ENCODE measurements around the gene CPA5.

DNA sequence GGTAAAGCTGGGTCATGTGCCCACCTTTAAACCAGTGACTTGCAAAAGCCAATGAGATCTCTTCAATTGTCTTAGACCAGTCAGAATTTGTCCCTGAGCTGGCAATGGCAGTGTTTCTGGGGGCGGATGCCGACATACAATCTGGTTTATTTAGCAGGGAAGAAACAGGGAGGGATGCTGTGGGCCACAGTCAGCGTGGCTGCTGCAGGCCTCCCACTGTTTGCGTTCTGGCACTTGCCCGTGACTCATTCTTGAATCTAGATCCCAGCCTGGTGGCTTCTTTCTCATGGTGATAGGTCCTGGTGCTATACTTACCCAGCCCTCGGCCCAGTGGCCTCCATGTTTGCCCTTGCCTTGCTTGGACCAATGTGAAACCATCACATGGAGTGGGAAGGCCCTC, 32.6 kb downstream of the CPA5 start:
- TF ChIP-seq CTCF (IDR thresholded peaks at IDR 0.05), result no peak
- no peak for TF ChIP-seq POLR2A (IDR thresholded peaks at IDR 0.05)

Measured in right lobe of liver (tissue), 4 donors.